ENCODE data around the gene NRIP3. TPM values are rescaled to one million over a fixed set of nuclear protein-coding genes. Genes with fewer than 3 reads are reported as not detected.

Gene NRIP3
- 2.7 TPM for total RNA-seq (ENCODE audit: unreplicated experiment)
- long read RNA-seq, partial matches to known transcripts: 0 of 3 reads
- long read RNA-seq, other reads (novel, unspliced or antisense): 1 of 3 reads

GRCh38 chr11:9003573-9004182, at the start of gene NRIP3:
Gene NRIP3, minus strand, starts transcription at chr11:9004001. Its CDS starts 66 bp downstream, at chr11:9003935.
- no peaks in the 10 kb centered on the region for H3K36me3 Mint-ChIP-seq (ENCODE audit: unreplicated experiment)
- TF ChIP-seq, protein P1, sequence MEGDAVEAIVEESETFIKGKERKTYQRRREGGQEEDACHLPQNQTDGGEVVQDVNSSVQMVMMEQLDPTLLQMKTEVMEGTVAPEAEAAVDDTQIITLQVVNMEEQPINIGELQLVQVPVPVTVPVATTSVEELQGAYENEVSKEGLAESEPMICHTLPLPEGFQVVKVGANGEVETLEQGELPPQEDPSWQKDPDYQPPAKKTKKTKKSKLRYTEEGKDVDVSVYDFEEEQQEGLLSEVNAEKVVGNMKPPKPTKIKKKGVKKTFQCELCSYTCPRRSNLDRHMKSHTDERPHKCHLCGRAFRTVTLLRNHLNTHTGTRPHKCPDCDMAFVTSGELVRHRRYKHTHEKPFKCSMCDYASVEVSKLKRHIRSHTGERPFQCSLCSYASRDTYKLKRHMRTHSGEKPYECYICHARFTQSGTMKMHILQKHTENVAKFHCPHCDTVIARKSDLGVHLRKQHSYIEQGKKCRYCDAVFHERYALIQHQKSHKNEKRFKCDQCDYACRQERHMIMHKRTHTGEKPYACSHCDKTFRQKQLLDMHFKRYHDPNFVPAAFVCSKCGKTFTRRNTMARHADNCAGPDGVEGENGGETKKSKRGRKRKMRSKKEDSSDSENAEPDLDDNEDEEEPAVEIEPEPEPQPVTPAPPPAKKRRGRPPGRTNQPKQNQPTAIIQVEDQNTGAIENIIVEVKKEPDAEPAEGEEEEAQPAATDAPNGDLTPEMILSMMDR (IDR thresholded peaks at IDR 0.05; ENCODE audit: partially characterized antibody, unreplicated experiment): no peak
- peaks cover 5% of the 10 kb centered on the region for H3K9me3 Mint-ChIP-seq (ENCODE audit: unreplicated experiment)
- no peak within 1 kb of the TSS for H3K27ac Mint-ChIP-seq (ENCODE audit: unreplicated experiment)
- peak; percentile 74 for DNase-seq
- H3K4me3 Mint-ChIP-seq (ENCODE audit: unreplicated experiment): peak within 1 kb of the TSS; percentile 93
- H3K27me3 Mint-ChIP-seq (ENCODE audit: unreplicated experiment): peaks cover 11% of the 10 kb centered on the region
- no peaks in the 10 kb centered on the region for H3K4me1 Mint-ChIP-seq (ENCODE audit: low read depth, unreplicated experiment)

DNA sequence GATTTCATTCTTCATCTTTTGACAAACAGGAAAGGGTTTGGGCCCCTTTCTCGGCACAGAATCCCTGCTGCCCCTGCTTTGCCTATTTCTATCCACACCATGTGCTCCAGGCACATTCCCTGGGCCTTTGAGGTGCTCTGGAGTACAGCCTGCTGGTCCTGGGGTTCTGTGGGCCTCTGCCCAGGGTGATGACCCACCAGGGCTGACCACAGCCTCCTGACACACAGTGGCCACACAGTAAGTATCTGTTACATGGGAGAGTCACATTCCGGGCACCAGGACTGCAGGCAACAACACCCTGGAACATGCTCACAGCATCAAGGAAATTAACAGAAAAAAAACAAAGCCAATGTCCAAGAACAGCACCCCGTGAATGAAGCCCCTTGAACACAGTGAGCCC, 48.5 kb upstream of the NRIP3 start:
- TF ChIP-seq, protein P1 (IDR thresholded peaks at IDR 0.05; ENCODE audit: partially characterized antibody, unreplicated experiment): no peak
- Mint-ChIP-seq H3K27me3 (ENCODE audit: unreplicated experiment) (peaks cover 10% of the 10 kb centered on the region), H3K27ac (ENCODE audit: unreplicated experiment) (no peak overlapping the region), H3K4me1 (ENCODE audit: low read depth, unreplicated experiment) (peaks cover 10% of the 10 kb centered on the region), H3K4me3 (ENCODE audit: unreplicated experiment) (no peak overlapping the region), H3K36me3 (ENCODE audit: unreplicated experiment) (no peaks in the 10 kb centered on the region), H3K9me3 (ENCODE audit: unreplicated experiment) (no peaks in the 10 kb centered on the region)
- DNase-seq: no peak

GRCh38 chr11:9049959-9050358, 46.2 kb upstream of the NRIP3 start:
- Mint-ChIP-seq H3K27ac (ENCODE audit: unreplicated experiment) (no peak overlapping the region), H3K27me3 (ENCODE audit: unreplicated experiment) (peaks cover 8% of the 10 kb centered on the region), H3K36me3 (ENCODE audit: unreplicated experiment) (no peaks in the 10 kb centered on the region), H3K4me1 (ENCODE audit: low read depth, unreplicated experiment) (peaks cover 16% of the 10 kb centered on the region), H3K9me3 (ENCODE audit: unreplicated experiment) (peaks cover 1% of the 10 kb centered on the region), H3K4me3 (ENCODE audit: unreplicated experiment) (no peak overlapping the region)
- no peak for DNase-seq
- TF ChIP-seq, protein P1 (IDR thresholded peaks at IDR 0.05; ENCODE audit: partially characterized antibody, unreplicated experiment): no peak

GRCh38 chr11:9047964-9048523, 44.2 kb upstream of the NRIP3 start:
- Mint-ChIP-seq H3K36me3 (ENCODE audit: unreplicated experiment) (no peaks in the 10 kb centered on the region), H3K9me3 (ENCODE audit: unreplicated experiment) (peaks cover 1% of the 10 kb centered on the region), H3K4me1 (ENCODE audit: low read depth, unreplicated experiment) (peaks cover 16% of the 10 kb centered on the region), H3K27ac (ENCODE audit: unreplicated experiment) (no peak overlapping the region), H3K27me3 (ENCODE audit: unreplicated experiment) (peaks cover 5% of the 10 kb centered on the region), H3K4me3 (ENCODE audit: unreplicated experiment) (no peak overlapping the region)
- DNase-seq: no peak
- TF ChIP-seq, protein P1 (IDR thresholded peaks at IDR 0.05; ENCODE audit: partially characterized antibody, unreplicated experiment): no peak

DNA sequence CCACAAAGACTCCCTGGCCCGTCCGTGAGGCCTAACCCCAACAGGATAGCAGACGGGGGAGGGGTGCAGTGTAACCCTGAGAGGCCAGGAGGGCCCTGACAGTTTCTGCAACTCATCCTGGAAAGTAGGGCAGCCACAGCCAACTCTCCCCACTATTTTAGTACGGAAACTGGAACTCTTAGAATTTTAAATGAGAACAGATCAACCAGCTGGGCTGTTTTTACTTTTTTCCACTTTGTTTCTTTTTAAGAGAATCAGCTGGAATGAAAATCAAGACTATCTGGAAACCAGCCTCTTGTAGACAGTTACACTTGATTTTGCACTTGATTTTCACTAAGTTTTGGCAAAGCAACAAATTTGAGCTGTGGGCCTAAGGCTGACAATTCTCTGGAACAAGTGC, 42.7 kb upstream of the NRIP3 start:
- no peak overlapping the region for H3K27ac Mint-ChIP-seq (ENCODE audit: unreplicated experiment)

More for the DNA sequence above, 42.7 kb upstream of the NRIP3 start:
- H3K27me3 Mint-ChIP-seq (ENCODE audit: unreplicated experiment): peaks cover 5% of the 10 kb centered on the region
- no peaks in the 10 kb centered on the region for H3K36me3 Mint-ChIP-seq (ENCODE audit: unreplicated experiment)
- peaks cover 16% of the 10 kb centered on the region for H3K4me1 Mint-ChIP-seq (ENCODE audit: low read depth, unreplicated experiment)
- TF ChIP-seq, protein P1 (IDR thresholded peaks at IDR 0.05; ENCODE audit: partially characterized antibody, unreplicated experiment): no peak
- no peak overlapping the region for H3K4me3 Mint-ChIP-seq (ENCODE audit: unreplicated experiment)
- peaks cover 1% of the 10 kb centered on the region for H3K9me3 Mint-ChIP-seq (ENCODE audit: unreplicated experiment)
- DNase-seq: no peak

All from glutamatergic neuron (in vitro differentiated cells).